Activated CD4-positive, alpha-beta T cell treated with anti-CD3 and anti-CD28 coated beads for 36 hours (primary cell): ENCODE data around the gene CHST3. TPM values are rescaled to one million over a fixed set of nuclear protein-coding genes. Genes with fewer than 3 reads are reported as not detected.
"Not testable (repeated sequence)": the region's sequence is repeated elsewhere in the genome, so short reads cannot be mapped to it uniquely, and the experiment has no call there.

Experiments
- ATAC-seq: fragments of 200-7000 bp; cut with Tn5 transposase; one replicate; pipeline ENCODE4 v1.10.0; 2021; ENCODE audit warnings: mild to moderate bottlenecking, moderate library complexity
- CTCF ChIA-PET: fragments of 350-600 bp; sonication (Branson Sonifier 250); formaldehyde crosslinking; loops from one replicate; lab custom pipeline; 2021; ENCODE audit warnings: antibody characterized with exemption; lab: Charles Lee
- POLR2A ChIA-PET: fragments of 350-600 bp; sonication (Branson Sonifier 250); formaldehyde crosslinking; loops from one replicate; lab custom pipeline; 2021; ENCODE audit warnings: antibody characterized with exemption, inconsistent platforms; lab: Charles Lee
- DNase-seq: peaks from one replicate; pipeline ENCODE4 v3.0.0-alpha.2; 2020
- H3K27ac Mint-ChIP-seq: one replicate; pipeline ENCODE4 v1.8.0; 2021; ENCODE audit warnings: mixed read lengths
- H3K27me3 Mint-ChIP-seq: one replicate; pipeline ENCODE4 v1.8.0; 2021; ENCODE audit warnings: mixed read lengths
- H3K36me3 Mint-ChIP-seq: one replicate; pipeline ENCODE4 v1.8.0; 2021; ENCODE audit warnings: low read depth, mixed read lengths
- H3K4me1 Mint-ChIP-seq: one replicate; pipeline ENCODE4 v1.8.0; 2021; ENCODE audit warnings: mixed read lengths
- H3K4me3 Mint-ChIP-seq: one replicate; pipeline ENCODE4 v1.8.0; 2021; ENCODE audit warnings: mild to moderate bottlenecking, moderate library complexity, mixed read lengths
- H3K9me3 Mint-ChIP-seq: one replicate; pipeline ENCODE4 v1.8.0; 2021; ENCODE audit warnings: low read depth, mixed read lengths
- intact Hi-C, 2 experiments: fragments of 100-400 bp; cut with DNase I in 1 of 2; cut with micrococcal nuclease in 1 of 2; formaldehyde crosslinking; loops; one replicate each; pipeline versions ENCODE4 v1.14.2 to v1.15.1; 2022 to 2024; cut with DNase I, micrococcal nuclease
- total RNA-seq, 2 experiments: library from RNA; stranded (reverse); gene quantifications; one replicate each; pipeline ENCODE4 v1.2.3, GENCODE V29; 2021

The CHST3 gene
- total RNA-seq, 2 experiments from 2014 or later, result 0.46 to 0.47 TPM

- POLR2A ChIA-PET, result no interaction called here
- intact Hi-C loops, result no loop called here
Measured at GRCh38 chr10:71952745-71953144, 11.4 kb upstream of the CHST3 start.

DNA sequence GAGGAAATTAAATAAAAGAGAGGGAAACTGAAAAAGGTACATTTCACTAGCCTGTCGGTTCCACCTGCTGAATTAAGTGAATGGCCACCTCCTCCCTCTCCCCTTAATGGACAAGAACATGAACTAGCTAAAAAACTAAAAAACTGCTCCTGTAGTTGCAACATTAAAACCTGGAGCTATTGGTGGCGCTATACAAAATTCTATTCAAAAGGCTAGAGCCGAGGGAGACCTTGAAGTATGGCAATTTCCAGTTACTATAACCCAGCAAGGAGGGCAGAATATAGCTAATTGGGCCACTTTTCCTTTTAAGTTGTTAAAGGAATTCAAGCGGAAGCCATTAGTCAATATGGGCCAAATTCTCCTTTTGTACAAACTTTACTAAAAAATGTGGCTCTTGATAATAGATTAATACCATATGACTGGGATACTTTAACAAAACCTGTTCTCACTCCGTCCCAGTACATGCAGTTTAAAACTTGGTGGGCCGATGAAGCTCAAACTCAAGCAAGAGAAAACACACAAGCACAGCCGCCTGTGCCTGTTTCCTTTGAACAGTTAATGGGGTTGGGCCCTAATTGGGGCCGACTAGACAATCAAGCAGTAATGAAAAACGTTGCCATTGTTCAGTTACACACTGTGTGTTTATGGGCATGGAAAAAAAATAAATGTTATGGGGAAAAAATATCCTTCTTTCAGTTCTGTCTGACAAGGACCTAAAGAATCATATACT lies 6.5 kb upstream of the CHST3 start:
- H3K27ac Mint-ChIP-seq, result no peak overlapping the region
- peaks cover 5% of the 10 kb centered on the region for H3K9me3 Mint-ChIP-seq
- no peak overlapping the region for H3K4me3 Mint-ChIP-seq
- CTCF ChIA-PET, result interaction anchor here (0.5 to 3.6 kb wide), 11 partner anchors 11 to 1593 kb away, joined by 3 to 21 read pairs (median 4); no protein-coding TSS in a partner anchor
- peaks cover 4% of the 10 kb centered on the region for H3K4me1 Mint-ChIP-seq
- H3K27me3 Mint-ChIP-seq, result peaks cover 13% of the 10 kb centered on the region
- POLR2A ChIA-PET, result no interaction called here
- ATAC-seq (no peak), DNase-seq (no peak)
- no peaks in the 10 kb centered on the region for H3K36me3 Mint-ChIP-seq
- intact Hi-C loops, result loop anchor here in 1 of 2 experiments (2.0 to 5.0 kb wide), 3 partner anchors 91 to 385 kb away; no protein-coding TSS in a partner anchor

More at GRCh38 chr10:71952745-71953144, 11.4 kb upstream of the CHST3 start:
- DNase-seq (no peak), ATAC-seq (no peak)
- no peak overlapping the region for H3K4me3 Mint-ChIP-seq
- H3K9me3 Mint-ChIP-seq, result peaks cover 14% of the 10 kb centered on the region
- CTCF ChIA-PET, result interaction anchor here (1.2 kb wide), 1 partner anchor 56 kb away, joined by 3 read pairs; no protein-coding TSS in a partner anchor
- H3K36me3 Mint-ChIP-seq, result no peaks in the 10 kb centered on the region
- H3K27ac Mint-ChIP-seq, result no peak overlapping the region
- no peaks in the 10 kb centered on the region for H3K27me3 Mint-ChIP-seq
- H3K4me1 Mint-ChIP-seq, result peaks cover 4% of the 10 kb centered on the region

GRCh38 chr10:71959526-71959925 lies 4.7 kb upstream of the CHST3 start:
- ATAC-seq (no peak), DNase-seq (no peak)
- Mint-ChIP-seq H3K4me3 (no peak overlapping the region), H3K9me3 (peaks cover 5% of the 10 kb centered on the region), H3K27me3 (peaks cover 21% of the 10 kb centered on the region), H3K4me1 (peaks cover 4% of the 10 kb centered on the region), H3K36me3 (no peaks in the 10 kb centered on the region), H3K27ac (no peak overlapping the region)
- POLR2A ChIA-PET, result no interaction called here
- intact Hi-C loops, result loop anchor here in 1 of 2 experiments (5.0 kb wide), 2 partner anchors 268 to 383 kb away; no protein-coding TSS in a partner anchor
- CTCF ChIA-PET, result interaction anchor here (0.8 kb wide), 1 partner anchor 89 kb away, joined by 3 read pairs; no protein-coding TSS in a partner anchor

DNA sequence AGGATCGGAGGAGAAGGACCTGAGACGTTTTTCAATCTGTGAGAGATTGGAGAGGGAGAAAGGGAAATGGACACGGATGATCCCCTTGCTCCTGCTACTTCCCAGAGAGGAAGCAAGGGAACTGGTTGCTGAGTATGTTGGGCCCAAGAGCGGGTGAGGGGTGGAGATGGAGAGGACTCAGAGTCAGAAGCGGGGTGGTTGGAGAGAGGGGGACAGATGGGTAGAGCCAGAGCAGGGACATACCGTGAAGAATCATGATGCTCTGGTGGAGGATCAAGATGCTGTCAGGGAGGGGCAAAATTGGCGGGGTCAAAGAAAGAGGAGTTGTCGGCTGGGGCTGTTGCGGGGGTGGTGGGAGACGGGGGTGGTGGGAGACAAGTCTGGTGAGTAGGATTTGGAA lies 2.4 kb upstream of the CHST3 start:
- intact Hi-C loops, result loop anchor here in 1 of 2 experiments (10.0 kb wide), 1 partner anchor 283 kb away; no protein-coding TSS in a partner anchor
- ATAC-seq (no peak), DNase-seq (no peak)
- no peaks in the 10 kb centered on the region for H3K36me3 Mint-ChIP-seq
- no peak overlapping the region for H3K4me3 Mint-ChIP-seq
- ChIA-PET POLR2A (no interaction called here), CTCF (no interaction called here)
- peaks cover 18% of the 10 kb centered on the region for H3K4me1 Mint-ChIP-seq
- H3K27me3 Mint-ChIP-seq, result peaks cover 40% of the 10 kb centered on the region
- no peaks in the 10 kb centered on the region for H3K9me3 Mint-ChIP-seq
- no peak overlapping the region for H3K27ac Mint-ChIP-seq

DNA sequence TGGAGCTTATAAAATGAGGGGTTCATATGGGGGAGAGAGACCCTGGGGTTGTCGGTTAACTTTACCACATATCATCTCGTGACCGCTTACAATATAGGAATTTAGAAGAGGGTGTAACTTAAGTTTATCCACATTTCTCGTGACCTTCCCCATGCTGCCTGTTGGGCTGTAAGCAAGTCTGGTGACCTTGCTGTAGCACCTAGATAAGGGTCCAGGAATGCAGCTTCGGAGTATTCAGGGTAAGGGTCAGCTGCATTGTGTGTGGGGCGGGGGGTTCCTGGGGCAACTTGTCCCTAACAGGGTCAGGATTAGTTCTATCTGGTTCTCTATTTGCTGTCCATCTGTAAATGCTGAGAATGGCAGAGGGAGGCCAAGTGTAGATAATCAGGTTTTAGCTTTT lies 1.3 kb upstream of the CHST3 start:
- no peak overlapping the region for H3K4me3 Mint-ChIP-seq
- H3K36me3 Mint-ChIP-seq, result no peaks in the 10 kb centered on the region
- peaks cover 18% of the 10 kb centered on the region for H3K4me1 Mint-ChIP-seq
- CTCF ChIA-PET, result interaction anchor here (1.4 kb wide), 1 partner anchor 67 kb away, joined by 7 read pairs; no protein-coding TSS in a partner anchor
- no peak for ATAC-seq
- peaks cover 42% of the 10 kb centered on the region for H3K27me3 Mint-ChIP-seq
- no peak for DNase-seq
- no peak overlapping the region for H3K27ac Mint-ChIP-seq
- POLR2A ChIA-PET, result no interaction called here
- intact Hi-C loops, result loop anchor here in 1 of 2 experiments (10.0 kb wide), 1 partner anchor 282 kb away; no protein-coding TSS in a partner anchor
- H3K9me3 Mint-ChIP-seq, result no peaks in the 10 kb centered on the region

- no peaks in the 10 kb centered on the region for H3K36me3 Mint-ChIP-seq
- peaks cover 18% of the 10 kb centered on the region for H3K4me1 Mint-ChIP-seq
- DNase-seq (no peak), ATAC-seq (no peak)
- H3K4me3 Mint-ChIP-seq, result peak overlapping the region; percentile 22
- ChIA-PET CTCF (interaction anchor here (1.4 kb wide), 1 partner anchor 67 kb away, joined by 7 read pairs; no protein-coding TSS in a partner anchor), POLR2A (interaction anchor here (0.6 kb wide), 1 partner anchor 66 kb away, joined by 5 read pairs; no protein-coding TSS in a partner anchor)
- peaks cover 45% of the 10 kb centered on the region for H3K27me3 Mint-ChIP-seq
- H3K9me3 Mint-ChIP-seq, result no peaks in the 10 kb centered on the region
- intact Hi-C loops, result loop anchor here in 1 of 2 experiments (10.0 kb wide), 1 partner anchor 281 kb away; no protein-coding TSS in a partner anchor
- no peak overlapping the region for H3K27ac Mint-ChIP-seq
Measured at GRCh38 chr10:71963351-71964097, 671 bp upstream of the CHST3 start.

- CTCF ChIA-PET, result interaction anchor here (0.8 kb wide), 1 partner anchor 107 kb away, joined by 3 read pairs; no protein-coding TSS in a partner anchor
- Mint-ChIP-seq H3K4me3 (peak overlapping the region; percentile 73), H3K27ac (peak overlapping the region; percentile 78), H3K4me1 (peaks cover 18% of the 10 kb centered on the region), H3K9me3 (no peaks in the 10 kb centered on the region), H3K27me3 (peaks cover 45% of the 10 kb centered on the region), H3K36me3 (no peaks in the 10 kb centered on the region)
- DNase-seq, result peak; percentile 80
- intact Hi-C loops, result loop anchor here in 1 of 2 experiments (10.0 kb wide), 1 partner anchor 280 kb away; no protein-coding TSS in a partner anchor
- POLR2A ChIA-PET, result no interaction called here
- ATAC-seq, result peak; percentile 92
Measured at GRCh38 chr10:71964743-71965515, 734 bp downstream of the CHST3 start.

- CTCF ChIA-PET, result no interaction called here
- no peaks in the 10 kb centered on the region for H3K9me3 Mint-ChIP-seq
- no peak overlapping the region for H3K27ac Mint-ChIP-seq
- no peaks in the 10 kb centered on the region for H3K36me3 Mint-ChIP-seq
- H3K4me3 Mint-ChIP-seq, result peak overlapping the region; percentile 73
- POLR2A ChIA-PET, result no interaction called here
- no peak for ATAC-seq
- peaks cover 45% of the 10 kb centered on the region for H3K27me3 Mint-ChIP-seq
- intact Hi-C loops, result loop anchor here in 1 of 2 experiments (10.0 kb wide), 1 partner anchor 279 kb away; no protein-coding TSS in a partner anchor
- DNase-seq, result no peak
- peaks cover 18% of the 10 kb centered on the region for H3K4me1 Mint-ChIP-seq
Measured at GRCh38 chr10:71965623-71966022, 1.4 kb downstream of the CHST3 start.

GRCh38 chr10:71966046-71967004 lies 2.1 kb downstream of the CHST3 start:
- no peak for DNase-seq
- ATAC-seq, result no peak
- Mint-ChIP-seq H3K4me1 (peaks cover 20% of the 10 kb centered on the region), H3K27ac (no peak overlapping the region), H3K4me3 (no peak overlapping the region), H3K36me3 (no peaks in the 10 kb centered on the region), H3K9me3 (no peaks in the 10 kb centered on the region), H3K27me3 (peaks cover 45% of the 10 kb centered on the region)
- POLR2A ChIA-PET, result no interaction called here
- intact Hi-C loops, result loop anchor here in 1 of 2 experiments (10.0 kb wide), 1 partner anchor 278 kb away; no protein-coding TSS in a partner anchor
- CTCF ChIA-PET, result no interaction called here

- H3K27ac Mint-ChIP-seq, POLR2A ChIA-PET, ATAC-seq, DNase-seq, H3K36me3 Mint-ChIP-seq, CTCF ChIA-PET, H3K9me3 Mint-ChIP-seq, H3K4me3 Mint-ChIP-seq: not testable (repeated sequence)
- H3K27me3 Mint-ChIP-seq, result peaks cover 30% of the 10 kb centered on the region
- intact Hi-C loops, result loop anchor here in 1 of 2 experiments (10.0 kb wide), 1 partner anchor 277 kb away; no protein-coding TSS in a partner anchor
- H3K4me1 Mint-ChIP-seq, result peaks cover 28% of the 10 kb centered on the region
Measured at GRCh38 chr10:71967958-71968357, 3.8 kb downstream of the CHST3 start.
